GM12878 (cell line): Measurements from ENCODE around the gene ABCC1. TPM values are rescaled to one million over a fixed set of nuclear protein-coding genes. Genes with fewer than 3 reads are reported as not detected.

Experiments
- ATAC-seq: fragments of 200-7000 bp; cut with Tn5 transposase; 3 replicates; pipeline ENCODE4 v1.9.1; 2020; ENCODE audit warnings: mild to moderate bottlenecking, moderate library complexity
- BruUV-seq: library from RNA; stranded (reverse); fragments of 400-500 nt; replicated peaks from 2 replicates; lab custom pipeline; 2021; lab: Mats Ljungman, UMichigan
- CTCF ChIA-PET: fragments of 300-600 bp; sonication (Branson Sonifier 250); formaldehyde crosslinking; extraction: SDS; loops from one replicate; lab custom pipeline; 2021; ENCODE audit warnings: inconsistent platforms; lab: Yijun Ruan, JAX
- POLR2A ChIA-PET: fragments of 350-600 bp; formaldehyde crosslinking; extraction: SDS; loops from one replicate; lab custom pipeline; 2021; ENCODE audit warnings: inconsistent platforms; lab: Charles Lee
- RAD21 ChIA-PET: fragments of 300-600 bp; sonication (Branson Sonifier 250); formaldehyde crosslinking; loops from one replicate; lab custom pipeline; 2023; ENCODE audit warnings: antibody characterized with exemption; ENCODE audit not compliant: unreplicated experiment; lab: Charles Lee
- SMC1A ChIA-PET: fragments of 300-600 bp; sonication (Branson Sonifier 250); formaldehyde crosslinking; loops from one replicate; lab custom pipeline; 2023; ENCODE audit not compliant: unreplicated experiment, uncharacterized antibody; lab: Charles Lee
- DNase-seq: peaks from one replicate; pipeline ENCODE4 v3.0.0-alpha.2; 2011; ENCODE audit warnings: low read depth, low spot score
- FAIRE-seq: peaks from 3 replicates; lab custom pipeline; 2011; peaks lifted over from hg19 to GRCh38; lab: Jason Lieb, UNC
- H2AFZ ChIP-seq: 2 replicates; pipeline ENCODE4 v1.6.0; 2011; ENCODE audit warnings: low read depth, low read length, control low read depth; ENCODE audit not compliant: control insufficient read depth
- H3K27ac ChIP-seq: 2 replicates; pipeline ENCODE4 v1.5.1; 2011; ENCODE audit warnings: control low read depth; ENCODE audit not compliant: control insufficient read depth, insufficient read depth
- H3K27me3 ChIP-seq, 2 experiments: replicated peaks in 1 of 2; 2 replicates each; pipeline versions ENCODE4 v1.6.0 to v1.6.1; 2011; ENCODE audit warnings: low read length in 1 of 2; ENCODE audit not compliant: control insufficient read depth in 2 of 2, insufficient read depth in 2 of 2
- H3K36me3 ChIP-seq, 2 experiments: 2 replicates each; pipeline ENCODE4 v1.5.1; 2011; ENCODE audit warnings: low read length in 1 of 2; ENCODE audit not compliant: control insufficient read depth in 2 of 2, insufficient read depth in 2 of 2
- H3K4me1 ChIP-seq: 2 replicates; pipeline ENCODE4 v1.6.1; 2011; ENCODE audit warnings: mild to moderate bottlenecking, low read length, moderate library complexity, mixed read lengths; ENCODE audit not compliant: control insufficient read depth, insufficient read depth
- H3K4me2 ChIP-seq: 2 replicates; pipeline ENCODE4 v1.6.0; 2011; ENCODE audit warnings: control low read depth; ENCODE audit not compliant: control insufficient read depth, insufficient read depth
- H3K4me3 ChIP-seq: fragments of 200-600 bp; sonication (generic); 2 replicates; pipeline ENCODE4 v1.5.1; 2016
- H3K79me2 ChIP-seq: 2 replicates; pipeline ENCODE4 v1.6.0; 2011; ENCODE audit warnings: low read length; ENCODE audit not compliant: control insufficient read depth, insufficient read depth
- H3K9ac ChIP-seq: 2 replicates; pipeline ENCODE4 v1.8.0; 2011; ENCODE audit warnings: low read length, control low read depth, mixed read lengths; ENCODE audit not compliant: control insufficient read depth, insufficient read depth
- H3K9me3 ChIP-seq: replicated peaks from 3 replicates; pipeline ENCODE4 v1.5.1; 2011; ENCODE audit warnings: mild to moderate bottlenecking, low read length; ENCODE audit not compliant: control insufficient read depth, insufficient read depth
- H4K20me1 ChIP-seq: 2 replicates; pipeline ENCODE4 v1.6.0; 2011; ENCODE audit not compliant: control insufficient read depth, insufficient read depth
- ATF7 ChIP-seq: fragments of 450-650 bp; IDR thresholded peaks from 2 replicates; pipeline ENCODE4 v1.6.1; 2016; ENCODE audit warnings: low read depth, mild to moderate bottlenecking
- CHD1 ChIP-seq: IDR thresholded peaks from 2 replicates; pipeline ENCODE4 v1.6.1; 2012; ENCODE audit warnings: low read depth, low read length, improper control_type of control experiment
- FOXM1 ChIP-seq: IDR thresholded peaks from 2 replicates; pipeline ENCODE4 v1.6.1; 2012; ENCODE audit warnings: low read depth, mild to moderate bottlenecking, inconsistent platforms, low read length, moderate library complexity
- HDAC6 ChIP-seq: fragments of 200-600 bp; sonication (generic); IDR thresholded peaks from one replicate; pipeline ENCODE4 v1.8.0; 2017; ENCODE audit warnings: antibody characterized with exemption; ENCODE audit not compliant: unreplicated experiment
- IRF3 ChIP-seq: fragments of 450-650 bp; IDR thresholded peaks from 2 replicates; pipeline ENCODE4 v1.6.1; 2014; ENCODE audit warnings: mild to moderate bottlenecking
- KDM1A ChIP-seq: fragments of 200-600 bp; sonication (generic); IDR thresholded peaks from 2 replicates; pipeline ENCODE4 v1.6.1; 2016; ENCODE audit warnings: borderline replicate concordance
- KLF5 ChIP-seq: fragments of 450-650 bp; IDR thresholded peaks from 2 replicates; pipeline ENCODE4 v1.6.1; 2014; ENCODE audit warnings: mild to moderate bottlenecking; ENCODE audit not compliant: partially characterized antibody
- MEF2A ChIP-seq: IDR thresholded peaks from 2 replicates; pipeline ENCODE4 v1.6.1; 2011; ENCODE audit warnings: low read depth, mild to moderate bottlenecking, low read length, moderate library complexity; ENCODE audit not compliant: insufficient read depth
- PKNOX1 ChIP-seq: fragments of 450-650 bp; IDR thresholded peaks from 2 replicates; pipeline ENCODE4 v1.6.1; 2016; ENCODE audit warnings: mild to moderate bottlenecking
- POLR2AphosphoS5 ChIP-seq: IDR thresholded peaks from 2 replicates; pipeline ENCODE4 v1.6.1; 2011; ENCODE audit warnings: mild to moderate bottlenecking, low read length, inconsistent platforms
- RAD21 ChIP-seq: IDR thresholded peaks from 2 replicates; pipeline ENCODE4 v1.6.1; 2011; ENCODE audit warnings: mild to moderate bottlenecking, low read depth, low read length, moderate library complexity; ENCODE audit not compliant: insufficient read depth
- SIX5 ChIP-seq: IDR thresholded peaks from 2 replicates; pipeline ENCODE4 v1.6.1; 2011; ENCODE audit warnings: mild to moderate bottlenecking, low read depth, low read length, moderate library complexity; ENCODE audit not compliant: severe bottlenecking
- TAF1 ChIP-seq: IDR thresholded peaks from 2 replicates; pipeline ENCODE4 v1.6.1; 2011; ENCODE audit warnings: mild to moderate bottlenecking, low read depth, low read length, borderline replicate concordance
- WGBS: methylation state at CpG from one replicate; pipeline ENCODE4 v1.1.6; 2016; ENCODE audit warnings: low lambda C conversion rate; ENCODE audit not compliant: insufficient replicate concordance, insufficient coverage; ENCODE audit errors: missing lambda C conversion rate; 5-methylcytosine and 5-hydroxymethylcytosine counted together
- in situ Hi-C: fragments of 300-500 bp; cut with MboI; formaldehyde crosslinking; loops from 9 replicates; pipeline ENCODE4 v1.14.3; 2018; ENCODE audit warnings: mixed read lengths
- intact Hi-C: fragments of 100-400 bp; cut with micrococcal nuclease; formaldehyde crosslinking; loops from one replicate; pipeline ENCODE4 v1.14.2; 2022; ENCODE audit not compliant: unreplicated experiment
- polyA plus RNA-seq, 11 experiments: library from polyadenylated mRNA; depleted of rRNA in 4 of 11; unstranded in 6 of 11; stranded (reverse) in 5 of 11; fragments of >200 nt; fragmentation: Nextera tagmentation in 4 of 11; fragmentation: Illumina TruSeq in 1 of 11; extraction: Ambion mirVana in 4 of 11; extraction: Trizol in 1 of 11; gene quantifications; 1 replicate in 1 of 11; 2 replicates in 10 of 11; pipeline versions ENCODE4 v1.2.1 to v1.2.3, GENCODE V29; 2011 to 2016; ENCODE audit warnings: inconsistent platforms in 2 of 11, missing spikeins in 2 of 11, low read depth in 1 of 11
- total RNA-seq, 4 experiments: library from RNA; depleted of rRNA in 3 of 4; stranded (reverse); fragments of >200 nt in 3 of 4; fragmentation: Illumina TruSeq in 1 of 4; extraction: Trizol in 1 of 4; gene quantifications; 2 replicates each; pipeline versions ENCODE4 v1.2.1 to v1.2.3, GENCODE V29; 2013 to 2021

Gene ABCC1
- total and polyA plus RNA-seq, 10 of the 15 experiments (the other 5 are each of a cell fraction or from before 2014, with no cell fraction given) = 3.2 to 44.6 (median 14.5) TPM

GRCh38 chr16:16127469-16128116, 178.2 kb downstream of the ABCC1 start (continued):
- peak; percentile 87 for TF ChIP-seq RAD21

GRCh38 chr16:16131204-16131603, 181.8 kb downstream of the ABCC1 start:
- Histone ChIP-seq H3K4me1 (no peaks in the 10 kb centered on the region), H4K20me1 (no peaks in the 10 kb centered on the region), H3K36me3 (peaks cover 13 to 51% of the 10 kb centered on the region in 2 experiments), H3K27me3 (no peaks in the 10 kb centered on the region), H3K4me2 (no peak overlapping the region), H3K27ac (no peak overlapping the region), H3K4me3 (no peak overlapping the region), H3K79me2 (no peaks in the 10 kb centered on the region), H3K9ac (no peak overlapping the region), H3K9me3 (no peaks in the 10 kb centered on the region), H2AFZ (no peak overlapping the region)
- no peak for FAIRE-seq
- ChIA-PET POLR2A (no interaction called here), SMC1A (no interaction called here), RAD21 (no interaction called here), CTCF (no interaction called here)
- WGBS = 90% methylated on average over 3 of the region's 3 CpGs
- no peak for ATAC-seq
- no TSS peak for BruUV-seq
- no peak for DNase-seq
- TF ChIP-seq CHD1 (no peak), FOXM1 (no peak), ATF7 (no peak), POLR2AphosphoS5 (no peak), PKNOX1 (no peak), SIX5 (no peak), IRF3 (no peak), TAF1 (no peak), KDM1A (no peak), MEF2A (no peak), KLF5 (no peak), HDAC6 (no peak)
- intact Hi-C loops = no loop called here
- in situ Hi-C loops = no loop called here
